Stimulated activated naive CD4-positive, alpha-beta T cell (primary cell): ENCODE data around the gene SPDL1.

ENCODE experiments used
- DNase-seq, 6 experiments: peaks; one replicate each; lab custom pipeline; 2025; lab: John Stamatoyannopoulos, UW

The SPDL1 gene

GRCh38 chr5:169631360-169631759, 47.8 kb downstream of the SPDL1 start:
- no peak for DNase-seq

- DNase-seq = no peak
These were observed 49.4 kb downstream of the SPDL1 start for GRCh38 chr5:169632946-169633345.

GRCh38 chr5:169634606-169635005, 51.0 kb downstream of the SPDL1 start:
- no peak for DNase-seq

- DNase-seq = no peak
These were observed 52.4 kb downstream of the SPDL1 start for GRCh38 chr5:169635936-169636335.

GRCh38 chr5:169636477-169637084, 53.0 kb downstream of the SPDL1 start:
- no peak for DNase-seq

- peak; percentile 30 to 67 (median 50) for DNase-seq
These were observed 53.5 kb downstream of the SPDL1 start, which contains the start of gene DOCK2 for GRCh38 chr5:169637085-169637548. Gene DOCK2 (plus strand): TSS chr5:169637275. CDS start chr5:169637327, 52 bp downstream.

GRCh38 chr5:169637549-169638121, 54.1 kb downstream of the SPDL1 start:
- DNase-seq = peak; percentile 11 to 79 (median 58)

- no peak for DNase-seq
These were observed 57.7 kb downstream of the SPDL1 start for GRCh38 chr5:169641253-169641652.

- no peak for DNase-seq
These were observed 63.3 kb downstream of the SPDL1 start for GRCh38 chr5:169646856-169647255.

GRCh38 chr5:169647566-169647965, 64.0 kb downstream of the SPDL1 start:
- no peak for DNase-seq

GRCh38 chr5:169648725-169649310, 65.2 kb downstream of the SPDL1 start:
- peak in 2 of 6 experiments; percentile 5 to 9 for DNase-seq

- peak in 2 of 6 experiments; percentile 5 to 27 for DNase-seq
These were observed 65.9 kb downstream of the SPDL1 start for GRCh38 chr5:169649486-169649885.

GRCh38 chr5:169650701-169651331, 67.2 kb downstream of the SPDL1 start:
- peak in 2 of 6 experiments; percentile 2 for DNase-seq

- DNase-seq = no peak
These were observed 68.0 kb downstream of the SPDL1 start for GRCh38 chr5:169651526-169651925.

GRCh38 chr5:169652057-169652456, 68.5 kb downstream of the SPDL1 start:
- DNase-seq = no peak

GRCh38 chr5:169653091-169653490, 69.5 kb downstream of the SPDL1 start:
- no peak for DNase-seq
